T-cell (primary cell): ENCODE results near the gene PSEN2. TPM values are rescaled to one million over a fixed set of nuclear protein-coding genes. Genes with fewer than 3 reads are reported as not detected.
"Not testable (repeated sequence)": the region's sequence is repeated elsewhere in the genome, so short reads cannot be mapped to it uniquely, and the experiment has no call there.

Source experiments
- ATAC-seq, 4 experiments: fragments of 200-7000 bp in 3 of 4; fragments of 150-1000 bp in 1 of 4; cut with Tn5 transposase; replicated peaks in 1 of 4; 1 replicate in 3 of 4; 2 replicates in 1 of 4; pipeline ENCODE4 v1.10.0; 2021; ENCODE audit warnings: moderate library complexity in 3 of 4, mild to moderate bottlenecking in 2 of 4, moderate number of reproducible peaks in 1 of 4
- CTCF ChIA-PET, 2 donors: fragments of 300-600 bp; sonication (Branson Sonifier 250); formaldehyde crosslinking; loops; one replicate each; lab custom pipeline; 2022; ENCODE audit warnings: antibody characterized with exemption in 2 of 2; lab: Charles Lee
- POLR2A ChIA-PET, 2 donors: fragments of 300-600 bp; sonication (Branson Sonifier 250); formaldehyde crosslinking; loops; one replicate each; lab custom pipeline; 2022; ENCODE audit warnings: antibody characterized with exemption in 2 of 2; lab: Charles Lee
- DNase-seq, 35 experiments: peaks; one replicate each; pipeline versions ENCODE4 v3.0.0 to v3.0.0-alpha.2; 2013 to 2023
- H3K27ac ChIP-seq: one replicate; pipeline ENCODE4 v1.5.1; 2013; ENCODE audit warnings: low read length
- H3K27me3 ChIP-seq, 2 experiments: replicated peaks in 1 of 2; 1 replicate in 1 of 2; 2 replicates in 1 of 2; pipeline versions ENCODE4 v1.6.1 to v1.7.0; 2013; ENCODE audit warnings: low read length in 1 of 2, mixed read lengths in 1 of 2; ENCODE audit not compliant: control insufficient read depth in 2 of 2, insufficient read depth in 2 of 2; ENCODE audit errors: extremely low read depth in 1 of 2
- H3K36me3 ChIP-seq, 2 donors: 1 replicate in 1 of 2; 2 replicates in 1 of 2; pipeline versions ENCODE4 v1.6.1 to v1.7.0; 2013; ENCODE audit warnings: low read length in 1 of 2; ENCODE audit not compliant: control insufficient read depth in 2 of 2, insufficient read depth in 1 of 2; ENCODE audit errors: extremely low read depth in 1 of 2
- H3K4me1 ChIP-seq, 2 experiments: 1 replicate in 1 of 2; 2 replicates in 1 of 2; pipeline versions ENCODE4 v1.6.1 to v1.7.0; 2013; ENCODE audit warnings: low read length in 2 of 2, mixed read lengths in 1 of 2; ENCODE audit not compliant: insufficient read depth in 2 of 2, control insufficient read depth in 1 of 2; ENCODE audit errors: extremely low read depth in 1 of 2
- H3K4me3 ChIP-seq, 2 donors: 1 replicate in 1 of 2; 2 replicates in 1 of 2; pipeline versions ENCODE4 v1.5.1 to v1.7.0; 2013; ENCODE audit warnings: mild to moderate bottlenecking in 2 of 2, low read length in 1 of 2, moderate library complexity in 1 of 2; ENCODE audit not compliant: control insufficient read depth in 1 of 2; ENCODE audit errors: extremely low read depth in 1 of 2
- H3K9me3 ChIP-seq: 2 replicates; pipeline ENCODE4 v1.7.0; 2013
- H3K27ac Mint-ChIP-seq, 2 donors: one replicate each; pipeline ENCODE4 v1.8.0; 2020 to 2021; ENCODE audit warnings: mild to moderate bottlenecking in 2 of 2, mixed read lengths in 2 of 2
- H3K27me3 Mint-ChIP-seq, 2 donors: one replicate each; pipeline ENCODE4 v1.8.0; 2021 to 2022; ENCODE audit warnings: mixed read lengths in 2 of 2
- H3K36me3 Mint-ChIP-seq: one replicate; pipeline ENCODE4 v1.8.0; 2021; ENCODE audit warnings: mixed read lengths
- H3K4me1 Mint-ChIP-seq, 3 donors: one replicate each; pipeline ENCODE4 v1.8.0; 2020 to 2022; ENCODE audit warnings: mixed read lengths in 3 of 3, mild to moderate bottlenecking in 1 of 3
- H3K4me3 Mint-ChIP-seq, 3 donors: one replicate each; pipeline ENCODE4 v1.8.0; 2020 to 2022; ENCODE audit warnings: mild to moderate bottlenecking in 3 of 3, mixed read lengths in 3 of 3, moderate library complexity in 3 of 3
- H3K9me3 Mint-ChIP-seq, 3 donors: one replicate each; pipeline ENCODE4 v1.8.0; 2020 to 2022; ENCODE audit warnings: mixed read lengths in 3 of 3
- WGBS: methylation state at CpG from one replicate; pipeline ENCODE4 v1.1.5; 2013; ENCODE audit warnings: missing lambda C conversion rate; ENCODE audit not compliant: insufficient coverage; 5-methylcytosine and 5-hydroxymethylcytosine counted together
- total RNA-seq, 35 experiments: library from RNA in 6 of 35; stranded (reverse) in 6 of 35; fragments of 120-200 nt in 1 of 35; gene quantifications; one replicate each; pipeline versions ENCODE4 v1.2.1 to v1.2.4 and lab custom pipeline; 2013 to 2026

PSEN2 gene
- total RNA-seq, 5 donors from 2014 or later (not counting 1 experiment from before 2014, with no cell fraction given): 1.9 to 5.6 (median 4.0) TPM

DNA sequence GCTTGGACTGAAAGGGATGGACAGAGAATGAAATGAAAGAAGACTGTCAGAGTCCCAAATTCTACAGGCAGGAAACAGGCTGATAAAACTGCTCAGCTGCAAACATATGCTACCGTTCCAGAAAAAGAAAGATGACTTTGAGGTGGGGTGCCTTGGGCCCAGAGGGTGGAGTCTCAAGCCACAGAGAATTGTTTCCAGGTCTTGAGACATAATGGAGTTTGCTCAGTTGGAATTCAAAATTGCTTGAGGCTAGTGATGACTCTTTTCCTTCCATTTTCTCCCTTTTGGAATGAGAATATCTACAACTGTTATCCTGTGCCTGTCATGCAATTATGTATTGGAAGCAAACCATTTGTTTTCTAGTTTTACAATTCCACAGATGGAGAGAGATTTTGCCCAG lies 23.6 kb upstream of the PSEN2 start:
- H3K4me3 ChIP-seq: no peak overlapping the region
- Mint-ChIP-seq H3K9me3 (no peaks in the 10 kb centered on the region), H3K27me3 (peaks cover 0 to 3% of the 10 kb centered on the region in 2 donors), H3K4me1 (peaks cover 0 to 2% (median 2%) of the 10 kb centered on the region in 3 donors), H3K4me3 (no peak overlapping the region), H3K27ac (no peak overlapping the region), H3K36me3 (no peaks in the 10 kb centered on the region)
- H3K27ac ChIP-seq: no peak overlapping the region
- WGBS: no CpG with 5 or more reads among the region's 1 CpG
- ChIA-PET POLR2A (interaction anchor here in 1 of 2 donors (0.6 kb wide), 1 partner anchor 342 kb away, joined by 4 read pairs; no protein-coding TSS in a partner anchor), CTCF (no interaction called here)
- no peaks in the 10 kb centered on the region for H3K4me1 ChIP-seq
- ATAC-seq (no peak), DNase-seq (no peak)
- H3K27me3 ChIP-seq: no peaks in the 10 kb centered on the region
- no peaks in the 10 kb centered on the region for H3K9me3 ChIP-seq
- no peaks in the 10 kb centered on the region for H3K36me3 ChIP-seq

DNA sequence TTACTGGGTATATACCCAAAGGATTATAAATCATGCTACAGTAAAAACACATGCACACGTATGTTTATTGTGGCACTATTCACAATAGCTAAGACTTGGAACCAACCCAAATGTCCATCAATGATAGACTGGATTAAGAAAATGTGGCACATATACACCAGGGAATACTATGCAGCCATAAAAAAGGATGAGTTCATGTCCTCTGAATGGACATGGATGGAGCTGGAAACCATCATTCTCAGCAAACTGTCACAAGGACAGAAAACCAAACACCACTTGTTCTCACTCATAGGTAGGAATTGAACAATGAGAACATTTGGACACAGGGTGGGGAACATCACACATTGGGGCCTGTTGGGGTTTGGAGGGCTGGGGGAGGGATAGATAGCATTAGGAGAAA lies 15.9 kb upstream of the PSEN2 start:
- H3K27me3 Mint-ChIP-seq, H3K27me3 ChIP-seq, H3K27ac Mint-ChIP-seq, H3K9me3 ChIP-seq, H3K4me1 Mint-ChIP-seq, CTCF ChIA-PET, H3K27ac ChIP-seq, H3K36me3 ChIP-seq, H3K4me1 ChIP-seq, H3K36me3 Mint-ChIP-seq, H3K9me3 Mint-ChIP-seq, POLR2A ChIA-PET, H3K4me3 Mint-ChIP-seq, DNase-seq, ATAC-seq, H3K4me3 ChIP-seq: not testable (repeated sequence)
- WGBS: no CpG with 5 or more reads among the region's 1 CpG

DNA sequence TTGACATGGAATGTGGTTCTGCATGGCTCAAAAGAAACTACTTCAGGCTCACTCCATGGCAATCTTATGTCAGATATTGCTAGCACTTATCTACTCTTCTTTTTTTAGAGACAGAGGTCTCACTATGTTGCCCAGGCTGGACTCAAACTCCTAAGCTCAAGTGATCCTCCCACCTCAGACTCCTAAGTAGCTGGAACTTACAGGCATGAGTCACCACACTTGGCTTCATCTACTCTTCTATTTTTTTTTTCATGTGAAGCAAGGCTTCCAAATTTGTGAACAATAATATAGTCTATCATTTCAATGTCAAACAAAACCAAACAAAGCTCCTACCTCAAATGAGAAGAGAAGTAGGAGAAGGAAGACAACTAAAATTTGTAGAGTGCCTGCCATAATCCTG lies 7.5 kb upstream of the PSEN2 start:
- H3K27me3 Mint-ChIP-seq: peaks cover 3 to 4% of the 10 kb centered on the region in 2 donors
- H3K27ac Mint-ChIP-seq: no peak overlapping the region
- no peaks in the 10 kb centered on the region for H3K36me3 Mint-ChIP-seq
- H3K4me1 Mint-ChIP-seq: peaks cover 4 to 8% (median 6%) of the 10 kb centered on the region in 3 donors
- H3K4me1 ChIP-seq: peaks cover 0 to 2% of the 10 kb centered on the region in 2 experiments
- no peak overlapping the region for H3K27ac ChIP-seq
- DNase-seq (no peak), ATAC-seq (no peak)
- ChIA-PET CTCF (no interaction called here), POLR2A (no interaction called here)
- H3K36me3 ChIP-seq: no peaks in the 10 kb centered on the region
- H3K27me3 ChIP-seq: peaks cover 0 to 7% of the 10 kb centered on the region in 2 experiments
- no peak overlapping the region for H3K4me3 ChIP-seq
- no peaks in the 10 kb centered on the region for H3K9me3 ChIP-seq
- H3K4me3 Mint-ChIP-seq: no peak overlapping the region
- no peaks in the 10 kb centered on the region for H3K9me3 Mint-ChIP-seq

DNA sequence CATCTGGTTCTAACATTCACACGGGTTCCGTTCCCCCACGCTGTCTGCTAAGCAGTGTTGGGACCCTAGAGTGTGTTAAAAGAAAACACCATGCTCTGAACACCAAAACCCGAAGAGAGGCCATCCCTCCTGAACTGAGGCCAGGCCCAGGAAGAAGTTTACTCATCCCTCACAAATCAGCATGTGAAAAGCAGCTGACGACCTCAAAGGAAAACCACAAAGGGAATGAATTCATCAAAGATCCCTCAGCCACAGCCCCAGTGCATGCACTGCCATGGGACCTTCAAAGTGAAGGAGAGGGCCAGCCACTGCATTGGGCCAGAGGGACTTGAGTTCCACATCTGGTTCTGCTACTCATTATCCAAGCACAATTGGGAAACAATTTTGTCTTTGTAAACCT lies 7.0 kb upstream of the PSEN2 start:
- H3K9me3 ChIP-seq: no peaks in the 10 kb centered on the region
- no peaks in the 10 kb centered on the region for H3K9me3 Mint-ChIP-seq
- H3K27me3 Mint-ChIP-seq: peaks cover 3 to 4% of the 10 kb centered on the region in 2 donors
- ChIA-PET CTCF (no interaction called here), POLR2A (no interaction called here)
- WGBS: 35% methylated on average over 2 of the region's 5 CpGs
- no peak overlapping the region for H3K4me3 ChIP-seq
- H3K4me1 ChIP-seq: peaks cover 0 to 2% of the 10 kb centered on the region in 2 experiments
- peaks cover 0 to 8% of the 10 kb centered on the region in 2 experiments for H3K27me3 ChIP-seq
- no peaks in the 10 kb centered on the region for H3K36me3 ChIP-seq
- no peak overlapping the region for H3K27ac ChIP-seq
- H3K4me3 Mint-ChIP-seq: no peak overlapping the region
- H3K36me3 Mint-ChIP-seq: no peaks in the 10 kb centered on the region
- ATAC-seq (no peak), DNase-seq (no peak)
- no peak overlapping the region for H3K27ac Mint-ChIP-seq
- H3K4me1 Mint-ChIP-seq: peaks cover 4 to 8% (median 6%) of the 10 kb centered on the region in 3 donors

DNA sequence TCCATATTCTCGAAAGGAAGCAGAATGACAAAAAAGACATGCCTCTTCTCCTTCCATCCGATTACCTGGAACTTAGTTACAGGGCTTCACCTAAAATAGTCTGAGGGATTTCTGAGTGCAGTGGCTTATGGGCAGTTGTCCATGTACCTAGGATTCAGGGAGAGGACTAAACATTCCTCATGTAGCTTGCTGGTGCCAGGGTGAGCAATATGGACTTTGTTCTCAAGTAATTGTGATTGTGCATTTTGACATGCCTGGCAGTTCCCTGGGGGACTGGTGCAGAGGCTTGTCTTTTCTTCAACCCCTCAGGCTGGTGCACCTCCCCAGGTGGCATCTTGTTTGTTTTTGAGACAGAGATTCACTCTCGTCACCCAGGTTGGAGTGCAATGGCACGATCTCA lies 6.1 kb upstream of the PSEN2 start:
- H3K4me1 Mint-ChIP-seq: peaks cover 4 to 8% (median 6%) of the 10 kb centered on the region in 3 donors

DNA sequence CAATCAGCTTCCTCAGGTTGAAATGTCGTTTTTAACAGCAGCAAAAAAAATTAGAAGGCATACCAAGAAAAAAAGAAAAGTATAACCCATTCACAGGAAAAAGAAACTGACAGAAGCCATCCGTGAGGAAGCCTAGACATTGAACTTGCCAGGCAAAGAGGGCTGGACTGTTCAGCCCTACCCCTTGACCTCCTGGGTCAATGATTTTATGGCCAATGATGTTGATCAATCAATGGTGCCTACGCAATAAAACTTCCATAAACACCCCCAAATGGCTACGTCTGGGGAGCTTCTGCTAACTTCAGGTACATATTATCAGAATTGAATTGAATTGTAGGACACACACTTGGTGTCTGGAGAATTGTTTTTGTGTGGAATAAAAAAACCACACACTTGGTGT lies 4.8 kb upstream of the PSEN2 start:
- peaks cover 4 to 11% of the 10 kb centered on the region in 2 donors for H3K27me3 Mint-ChIP-seq
- ChIA-PET POLR2A (no interaction called here), CTCF (interaction anchor here in 1 of 2 donors (0.7 kb wide), 1 partner anchor 20 kb away, joined by 4 read pairs; no protein-coding TSS in a partner anchor)
- Histone ChIP-seq H3K4me1 (peaks cover 4% of the 10 kb centered on the region in 2 experiments), H3K27ac (no peak overlapping the region), H3K36me3 (no peaks in the 10 kb centered on the region), H3K27me3 (peaks cover 0 to 14% of the 10 kb centered on the region in 2 experiments), H3K9me3 (no peaks in the 10 kb centered on the region), H3K4me3 (no peak overlapping the region)
- WGBS: no CpG with 5 or more reads among the region's 4 CpGs
- peaks cover 11 to 14% (median 14%) of the 10 kb centered on the region in 3 donors for H3K4me1 Mint-ChIP-seq
- no peaks in the 10 kb centered on the region for H3K9me3 Mint-ChIP-seq
- H3K4me3 Mint-ChIP-seq: no peak overlapping the region
- no peaks in the 10 kb centered on the region for H3K36me3 Mint-ChIP-seq
- DNase-seq (no peak), ATAC-seq (no peak)
- no peak overlapping the region for H3K27ac Mint-ChIP-seq

More for the DNA sequence above, 6.1 kb upstream of the PSEN2 start:
- Mint-ChIP-seq H3K36me3 (no peaks in the 10 kb centered on the region), H3K4me3 (no peak overlapping the region), H3K27me3 (peaks cover 3 to 4% of the 10 kb centered on the region in 2 donors), H3K27ac (no peak overlapping the region), H3K9me3 (no peaks in the 10 kb centered on the region)
- POLR2A ChIA-PET: no interaction called here
- no peak for ATAC-seq
- Histone ChIP-seq H3K9me3 (no peaks in the 10 kb centered on the region), H3K27ac (no peak overlapping the region), H3K27me3 (peaks cover 0 to 11% of the 10 kb centered on the region in 2 experiments), H3K4me1 (peaks cover 0 to 2% of the 10 kb centered on the region in 2 experiments), H3K36me3 (no peaks in the 10 kb centered on the region), H3K4me3 (no peak overlapping the region)
- no peak for DNase-seq
- CTCF ChIA-PET: no interaction called here
- 83% methylated on average over 2 of the region's 4 CpGs for WGBS
